EH (cell line): ENCODE results near the gene BMS1.
"Not testable (repeated sequence)": the region's sequence is repeated elsewhere in the genome, so short reads cannot be mapped to it uniquely, and the experiment has no call there.

Experiments used
- DNase-seq: peaks from one replicate; pipeline ENCODE4 v3.0.0-alpha.2; 2015; ENCODE audit warnings: low read depth

The BMS1 gene

DNA sequence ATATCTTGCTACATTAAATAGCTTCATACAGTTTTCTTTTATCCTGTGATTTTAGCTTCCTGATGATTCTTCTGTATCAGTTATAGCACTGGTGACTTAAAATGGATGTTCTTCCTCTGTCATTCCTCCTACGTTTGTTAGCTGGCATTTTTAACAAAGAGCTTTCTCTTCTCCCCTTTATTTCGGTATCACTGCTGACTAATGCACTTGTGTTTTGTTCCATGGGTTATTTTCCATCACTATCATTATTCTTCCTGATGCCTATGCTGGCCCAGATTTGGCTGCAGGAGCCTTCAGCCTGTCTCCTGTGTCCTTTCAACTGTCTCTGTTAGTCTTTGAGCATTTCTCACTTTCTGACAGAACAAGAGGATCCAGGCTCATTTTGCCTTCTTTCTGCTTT lies 13.1 kb downstream of the BMS1 start:
- no peak for DNase-seq

DNA sequence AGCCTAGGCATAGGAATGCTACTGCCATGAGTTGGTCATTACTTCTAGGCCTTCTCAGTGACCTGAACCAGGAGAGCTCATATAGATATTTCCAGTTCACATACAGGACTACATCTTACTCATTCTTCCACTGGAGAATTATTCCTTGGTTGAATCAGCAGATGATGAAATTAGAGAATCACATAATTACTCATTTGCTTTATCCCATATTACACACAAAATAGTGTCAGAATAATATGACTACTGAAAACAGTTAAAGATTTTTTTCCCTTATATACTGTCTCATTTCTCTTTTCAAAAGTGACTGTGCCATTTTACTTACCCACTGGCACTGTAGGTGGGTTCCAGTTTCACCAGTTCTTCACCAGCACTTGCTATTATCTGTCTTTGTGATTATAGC lies 18.5 kb downstream of the BMS1 start:
- DNase-seq = peak; percentile 3

DNA sequence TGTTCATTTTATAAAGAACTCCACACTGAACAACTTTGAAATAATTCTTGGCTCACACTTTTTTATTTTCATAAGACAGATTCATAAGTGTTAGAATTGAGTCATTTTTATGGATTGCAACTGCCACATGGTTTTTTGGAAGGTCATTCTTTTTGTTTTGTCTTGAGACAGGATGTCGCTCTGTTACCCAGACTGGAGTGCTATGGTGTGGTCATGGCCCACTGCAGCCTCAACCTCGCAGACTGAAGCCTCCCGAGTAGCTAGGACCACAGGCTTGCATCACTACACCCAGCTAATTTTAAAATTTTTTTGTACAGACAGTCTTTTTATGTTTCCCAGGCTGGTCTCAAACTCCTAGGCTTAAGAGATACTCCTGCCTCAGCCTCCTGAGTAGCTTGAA lies 20.3 kb downstream of the BMS1 start:
- peak; percentile 2 for DNase-seq

DNA sequence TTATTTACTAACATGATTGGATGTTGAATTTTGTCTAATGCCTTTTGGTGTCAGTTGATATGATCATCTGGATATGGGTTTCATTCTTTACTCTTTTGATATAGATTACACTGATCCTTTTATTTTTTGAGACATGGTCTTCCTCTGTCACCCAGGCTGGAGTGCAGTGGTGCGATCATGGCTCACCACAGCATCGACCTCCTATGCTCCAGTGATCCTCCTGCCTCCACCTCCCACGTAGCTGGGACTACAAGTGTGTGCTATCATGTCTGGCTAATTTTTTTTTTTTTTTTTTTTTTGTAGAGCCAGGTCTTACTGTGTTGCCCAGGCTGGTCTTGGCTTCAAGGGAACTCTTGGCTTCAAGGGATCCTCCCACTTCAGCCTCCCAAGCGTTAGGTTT lies 27.1 kb downstream of the BMS1 start:
- DNase-seq = no peak

DNA sequence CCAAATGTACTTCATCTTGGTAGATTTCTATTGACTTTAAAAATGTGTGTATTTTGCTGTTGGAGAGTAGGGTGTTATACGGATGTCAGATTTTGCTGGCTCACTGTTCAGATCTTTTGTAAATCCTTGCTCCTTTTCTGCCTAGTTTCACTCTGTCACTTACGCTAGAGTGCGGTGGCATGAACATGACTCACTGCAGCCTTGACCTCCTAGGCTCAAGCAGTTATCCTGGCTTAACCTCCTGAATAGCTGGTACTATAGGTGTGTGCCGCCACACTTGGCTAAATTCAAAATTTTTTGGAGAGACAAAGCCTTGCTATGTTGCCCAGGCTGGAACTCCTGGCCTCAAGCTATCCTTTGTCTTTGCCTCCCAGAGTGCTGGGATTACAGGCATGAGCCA lies 29.4 kb downstream of the BMS1 start:
- no peak for DNase-seq

DNA sequence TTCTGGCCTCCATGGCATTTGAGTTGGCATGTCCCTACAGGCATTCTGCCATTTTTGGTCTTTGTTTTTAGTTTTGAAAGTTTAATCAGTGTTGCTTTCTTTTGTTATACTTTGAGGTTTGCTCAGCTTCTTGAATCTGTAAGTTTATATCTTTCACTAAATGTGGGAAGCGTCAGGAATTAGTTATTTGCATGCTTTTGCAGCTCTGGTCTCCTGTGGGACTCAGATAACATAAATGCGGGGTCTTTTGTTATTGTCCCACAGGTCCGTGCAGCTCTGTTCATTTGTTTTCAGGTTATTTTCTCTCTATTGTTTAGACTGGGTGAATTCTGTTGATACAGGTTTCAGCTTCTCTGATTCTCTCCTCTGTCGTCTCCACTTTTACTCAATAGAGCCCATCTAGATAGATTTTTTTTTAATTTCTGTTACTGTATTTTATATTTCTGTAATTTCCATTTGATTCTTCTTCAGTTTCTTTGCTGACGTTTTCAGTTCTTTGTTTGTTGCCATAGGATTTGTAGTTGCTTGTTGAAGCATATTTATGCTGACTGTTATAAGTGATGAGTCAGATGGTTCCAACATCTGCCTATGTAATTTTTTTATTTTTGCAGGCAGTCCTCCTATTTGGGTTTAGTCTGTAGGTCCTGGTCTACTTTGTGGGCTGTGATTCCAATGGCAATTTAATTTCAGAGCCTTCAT lies 31.5 kb downstream of the BMS1 start:
- DNase-seq = not testable (repeated sequence)

DNA sequence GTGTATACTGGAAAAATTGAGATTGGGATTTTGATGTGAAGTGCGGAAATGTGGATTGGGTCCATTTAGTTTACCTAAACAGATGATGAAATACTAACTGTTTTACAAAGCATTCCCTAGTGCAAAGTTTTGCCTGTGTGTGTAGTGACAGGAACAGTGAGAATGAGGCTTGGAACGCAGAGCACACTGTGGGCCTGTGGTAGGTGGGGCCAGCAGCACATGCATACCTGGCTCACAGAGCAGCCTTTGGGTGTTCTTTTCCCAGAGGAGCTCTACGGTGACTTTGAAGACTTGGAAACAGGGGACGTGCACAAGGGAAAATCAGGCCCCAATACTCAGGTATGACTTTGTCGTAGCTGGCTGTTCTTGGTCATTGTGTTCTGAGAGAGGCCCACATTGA lies 33.7 kb downstream of the BMS1 start:
- not testable (repeated sequence) for DNase-seq

DNA sequence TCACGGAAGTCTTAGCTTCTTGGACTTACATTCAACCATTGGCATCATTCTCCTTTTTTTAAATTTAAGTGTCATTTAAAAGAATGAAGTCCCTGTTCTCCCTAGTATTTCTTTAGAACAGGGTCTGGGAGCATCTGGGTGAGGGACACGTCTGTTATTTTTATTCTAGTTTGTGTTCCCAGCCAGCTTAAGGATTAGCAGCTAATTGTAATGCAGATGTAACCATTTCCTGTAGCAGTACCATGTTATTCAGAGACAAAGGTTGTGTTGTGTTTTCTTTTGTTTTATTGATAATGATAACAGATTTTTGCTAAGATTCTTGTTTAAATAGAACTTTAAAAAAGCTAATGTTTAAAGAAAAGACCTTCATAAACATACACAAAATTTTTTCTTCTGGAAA lies 34.3 kb downstream of the BMS1 start:
- no peak for DNase-seq

DNA sequence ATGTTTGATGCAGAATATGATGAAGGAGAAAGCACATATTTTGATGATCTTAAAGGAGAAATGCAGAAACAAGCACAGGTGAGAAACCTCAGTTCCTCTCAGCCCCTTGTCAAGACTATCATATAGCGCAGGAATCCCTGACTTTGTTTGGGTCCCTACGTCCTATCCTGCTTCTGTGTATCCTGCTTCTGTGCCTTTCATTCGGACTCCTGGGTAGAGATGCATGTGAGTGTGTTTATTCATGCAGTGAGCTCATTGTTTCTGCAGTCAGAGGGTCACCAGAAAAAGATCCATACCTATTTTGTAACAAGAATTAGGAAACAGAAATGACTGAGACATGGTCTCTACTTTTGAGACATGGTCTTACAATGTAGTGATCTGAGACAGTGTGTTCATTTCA lies 34.8 kb downstream of the BMS1 start:
- DNase-seq = not testable (repeated sequence)

DNA sequence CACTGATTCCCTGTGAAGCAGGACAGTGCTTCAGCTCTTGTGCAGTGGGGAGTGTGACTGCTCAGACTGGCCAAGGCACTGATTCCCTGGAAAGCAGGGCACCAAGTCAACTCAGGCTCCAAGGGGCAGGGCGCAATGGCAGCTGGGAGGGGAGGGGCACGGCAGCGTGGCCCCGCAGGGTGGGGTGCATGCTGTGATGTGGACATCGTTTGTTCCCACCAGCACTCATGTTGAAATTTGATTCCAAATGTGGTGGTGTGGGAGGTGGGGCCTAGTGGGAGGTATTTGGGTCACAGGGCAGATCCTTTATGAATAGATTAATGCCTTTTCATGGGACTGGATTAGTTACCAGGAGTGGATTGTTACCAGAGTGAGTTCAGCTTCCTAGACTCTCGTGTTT lies 44.2 kb downstream of the BMS1 start:
- not testable (repeated sequence) for DNase-seq

DNA sequence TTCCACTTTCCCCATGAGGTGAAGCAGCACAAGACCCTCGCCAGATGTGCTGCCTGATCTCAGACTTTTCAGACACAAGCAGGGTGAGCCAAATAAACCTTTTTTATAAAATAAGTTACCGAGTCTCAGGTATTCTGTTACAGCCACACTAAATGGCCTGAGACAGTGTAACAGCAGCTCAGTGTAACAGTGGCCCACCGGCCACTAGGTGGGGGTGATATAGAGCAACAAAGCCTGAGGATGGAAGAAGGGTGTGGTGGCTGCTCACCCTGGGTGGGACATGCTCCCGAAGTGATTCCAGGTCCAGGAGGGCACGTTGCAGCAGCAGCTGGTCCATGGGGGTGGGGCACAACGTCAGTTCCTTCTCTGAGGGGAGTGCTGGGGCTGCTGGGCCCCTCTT lies 44.6 kb downstream of the BMS1 start:
- DNase-seq = no peak

DNA sequence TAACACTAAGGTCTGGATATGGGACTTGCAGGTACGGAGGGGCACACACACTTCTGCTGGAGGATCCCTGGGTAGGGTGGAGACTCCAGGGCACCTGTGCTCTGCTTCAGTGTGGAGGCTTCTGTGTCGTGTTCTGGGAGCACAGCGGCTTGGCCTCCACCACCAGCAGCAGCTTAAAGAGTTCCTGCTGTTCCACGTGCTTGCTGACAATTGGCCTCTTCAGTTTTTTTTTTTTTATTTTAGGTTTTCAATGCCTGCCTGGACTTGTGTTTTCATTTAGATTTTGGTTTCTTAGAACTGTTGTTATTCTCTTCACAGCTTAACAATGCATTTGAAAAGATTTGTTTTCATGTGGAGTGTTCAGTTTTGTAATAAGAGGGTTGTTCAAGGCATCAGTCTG lies 45.8 kb downstream of the BMS1 start:
- not testable (repeated sequence) for DNase-seq

DNA sequence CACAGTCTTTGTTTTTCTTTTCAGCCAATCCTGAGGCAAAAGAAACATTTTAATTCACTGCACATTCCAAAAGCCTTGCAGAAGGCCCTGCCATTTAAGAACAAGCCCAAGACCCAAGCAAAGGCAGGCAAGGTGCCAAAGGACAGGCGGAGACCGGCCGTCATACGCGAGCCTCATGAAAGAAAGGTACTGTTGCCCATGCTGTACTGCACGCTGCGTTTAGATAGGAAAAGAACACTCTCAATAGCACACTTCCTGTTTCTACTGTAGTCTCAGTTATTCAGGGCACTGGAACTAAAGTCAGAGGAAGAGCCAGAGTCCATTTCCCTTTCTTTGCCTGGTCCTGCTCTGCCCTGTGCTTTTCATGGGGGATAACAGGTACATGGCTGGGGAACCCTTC lies 47.6 kb downstream of the BMS1 start:
- DNase-seq = no peak

DNA sequence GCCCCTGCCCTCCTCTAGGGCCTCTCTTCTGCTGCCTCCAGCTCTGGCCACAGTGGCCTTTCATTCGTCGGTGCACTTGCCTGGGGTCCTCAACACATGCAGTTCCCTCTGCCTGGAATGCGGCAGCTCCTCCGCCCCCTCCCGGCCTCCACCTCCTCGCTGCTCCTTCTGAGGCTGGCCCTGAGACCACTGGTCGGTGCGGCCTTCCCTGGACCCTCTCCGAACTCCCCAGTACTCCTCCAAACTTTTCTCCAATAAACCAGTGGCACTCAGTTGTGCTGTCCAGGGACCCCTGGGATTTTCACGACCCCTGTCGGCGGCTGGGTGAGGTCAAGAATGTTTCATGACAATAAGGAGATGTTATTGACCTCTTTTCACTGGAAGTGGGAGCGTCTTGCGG lies 53.5 kb downstream of the BMS1 start:
- no peak for DNase-seq

DNA sequence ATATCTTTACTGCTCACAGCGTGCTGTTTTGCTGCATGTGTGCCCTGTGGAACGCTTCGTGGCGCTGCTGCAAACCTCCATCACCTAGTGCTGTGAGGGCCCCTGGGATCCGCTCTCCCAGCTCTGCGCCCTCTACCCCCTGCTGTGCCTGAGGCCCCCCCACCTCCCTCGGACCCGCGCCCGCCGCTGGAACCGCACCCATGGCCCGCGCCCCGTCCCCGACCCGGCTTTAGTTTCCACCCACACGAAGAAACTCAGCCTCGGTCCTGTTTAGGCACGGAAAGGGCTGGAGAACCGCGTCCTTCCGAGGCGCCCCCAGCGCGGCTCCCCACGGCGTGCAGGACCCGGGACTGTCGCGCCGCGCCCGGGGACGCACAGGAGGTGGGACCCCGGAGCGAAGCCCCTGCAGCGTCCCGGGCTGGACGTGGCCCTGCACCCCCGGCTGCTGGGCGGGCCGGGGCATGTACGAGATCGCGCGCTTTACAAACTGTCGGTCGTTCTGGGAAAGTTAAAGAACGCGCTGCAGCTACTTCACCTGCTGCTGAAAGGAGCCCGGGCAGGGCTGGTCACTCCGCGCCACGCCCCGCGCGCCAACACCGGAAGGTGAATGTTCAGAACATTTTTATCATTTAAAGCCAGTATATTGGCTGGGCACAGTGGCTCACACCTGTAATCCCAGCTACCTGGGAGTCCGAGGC lies 54.3 kb downstream of the BMS1 start:
- DNase-seq = peak; percentile 25

DNA sequence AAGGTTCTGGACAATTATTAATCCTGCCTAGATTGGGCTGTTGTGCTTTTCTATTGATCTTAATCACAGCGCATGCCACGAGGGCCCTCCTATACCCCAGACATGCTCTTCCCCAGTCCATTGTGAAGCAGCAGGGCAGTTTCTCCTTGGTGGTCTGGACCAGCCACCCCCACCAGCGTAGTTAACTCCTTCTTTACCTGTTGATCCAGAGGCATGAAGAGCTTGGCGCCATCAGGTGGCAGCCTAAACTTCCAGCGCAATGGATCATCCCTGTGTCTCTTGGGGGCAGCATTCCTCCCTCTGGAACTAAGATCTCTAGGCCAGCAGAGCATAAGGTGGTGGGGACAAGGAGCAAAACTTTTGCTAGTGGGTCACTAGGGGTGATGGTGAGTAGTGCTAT lies 62.2 kb downstream of the BMS1 start:
- not testable (repeated sequence) for DNase-seq

DNA sequence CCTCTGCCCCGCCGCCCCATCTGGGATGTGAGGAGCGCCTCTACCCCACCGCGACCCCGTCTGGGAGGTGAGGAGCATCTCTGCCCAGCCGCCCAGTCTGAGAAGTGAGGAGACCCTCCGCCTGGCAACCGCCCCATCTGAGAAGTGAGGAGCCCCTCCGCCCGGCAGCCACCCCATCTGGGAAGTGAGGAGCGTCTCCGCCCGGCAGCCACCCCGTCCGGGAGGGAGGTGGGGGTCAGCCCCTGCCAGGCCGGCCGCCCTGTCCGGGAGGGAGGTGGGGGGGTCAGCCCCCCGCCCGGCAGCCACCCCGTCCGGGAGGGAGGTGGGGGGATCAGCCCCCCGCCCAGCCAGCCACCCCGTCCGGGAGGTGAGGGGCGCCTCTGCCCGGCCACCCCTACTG lies 64.7 kb downstream of the BMS1 start:
- DNase-seq = not testable (repeated sequence)

DNA sequence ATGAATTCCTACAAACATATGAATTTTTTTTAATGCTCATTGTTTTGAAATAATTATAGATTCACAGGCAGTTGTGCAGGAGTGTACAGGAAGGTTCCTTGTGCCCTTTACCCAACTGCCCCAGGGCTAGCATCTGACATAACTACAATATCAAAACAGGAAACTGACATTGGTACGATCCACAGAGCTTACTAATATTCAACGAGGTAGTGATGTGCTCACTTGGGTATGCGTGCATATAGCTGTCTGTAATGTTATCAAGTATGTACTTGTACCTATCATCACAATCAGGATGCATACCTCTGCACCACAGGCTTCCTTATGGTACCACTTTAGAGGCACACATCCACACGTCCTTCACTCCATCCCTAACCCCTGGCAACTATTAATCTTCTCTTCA lies 68.3 kb downstream of the BMS1 start:
- peak; percentile 49 for DNase-seq

DNA sequence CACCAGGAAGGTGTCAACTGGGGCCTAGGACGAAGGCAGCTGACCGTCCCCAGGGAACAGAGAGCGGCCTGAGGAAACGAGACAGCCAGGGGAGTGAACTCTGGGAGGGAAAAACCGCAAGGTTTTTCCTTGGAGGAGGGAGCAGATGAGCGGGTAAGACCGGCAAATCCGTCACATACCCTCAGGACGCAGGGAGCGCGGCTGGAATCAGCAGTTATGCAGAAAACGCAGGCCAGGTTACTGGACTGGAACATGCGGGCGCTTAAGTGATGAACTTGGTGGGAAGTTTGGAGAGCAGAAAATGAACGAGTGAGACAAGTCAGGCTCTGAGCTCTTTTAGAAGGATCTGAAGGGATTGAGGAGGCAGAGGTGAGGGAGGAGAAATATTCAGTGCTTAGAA lies 76.7 kb downstream of the BMS1 start:
- DNase-seq = no peak

DNA sequence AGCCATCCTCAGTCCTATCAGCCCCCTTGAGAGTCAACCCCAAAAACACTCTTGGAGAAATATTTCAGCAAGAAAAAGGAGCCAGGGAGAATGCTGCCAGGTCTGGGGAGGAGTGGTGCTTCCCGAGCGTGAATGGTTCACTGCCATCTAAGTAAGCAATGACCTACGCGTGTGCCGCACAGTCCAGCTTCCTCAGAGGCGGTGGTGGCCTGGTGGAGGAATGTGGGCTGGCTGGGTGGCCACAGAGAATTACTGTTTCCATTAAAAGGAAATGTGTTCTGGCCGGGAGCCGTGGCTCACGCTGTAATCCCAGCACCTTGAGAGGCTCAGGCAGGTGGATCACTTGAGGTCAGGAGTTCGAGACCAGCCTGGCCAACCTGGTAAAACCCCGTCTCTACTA lies 77.4 kb downstream of the BMS1 start:
- not testable (repeated sequence) for DNase-seq

DNA sequence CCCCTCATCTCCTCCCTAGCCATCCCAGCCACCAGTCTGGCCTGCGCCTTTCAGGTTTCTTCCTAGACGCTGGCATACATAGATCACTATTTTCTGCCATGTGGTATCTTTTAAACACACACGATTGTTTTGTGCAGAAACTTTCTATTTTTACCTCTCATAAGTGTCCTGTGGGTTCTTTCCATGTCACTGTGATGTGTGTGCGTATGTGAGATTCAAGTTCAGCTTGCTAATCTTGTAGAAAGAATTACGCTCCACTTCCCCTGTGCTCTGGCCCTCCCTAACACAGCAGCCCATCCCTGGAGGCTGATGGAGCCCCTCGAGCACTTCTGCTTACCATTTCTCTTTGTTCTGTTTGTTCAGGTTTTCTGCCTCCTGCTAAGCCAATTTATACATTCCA lies 80.2 kb downstream of the BMS1 start:
- DNase-seq = not testable (repeated sequence)

DNA sequence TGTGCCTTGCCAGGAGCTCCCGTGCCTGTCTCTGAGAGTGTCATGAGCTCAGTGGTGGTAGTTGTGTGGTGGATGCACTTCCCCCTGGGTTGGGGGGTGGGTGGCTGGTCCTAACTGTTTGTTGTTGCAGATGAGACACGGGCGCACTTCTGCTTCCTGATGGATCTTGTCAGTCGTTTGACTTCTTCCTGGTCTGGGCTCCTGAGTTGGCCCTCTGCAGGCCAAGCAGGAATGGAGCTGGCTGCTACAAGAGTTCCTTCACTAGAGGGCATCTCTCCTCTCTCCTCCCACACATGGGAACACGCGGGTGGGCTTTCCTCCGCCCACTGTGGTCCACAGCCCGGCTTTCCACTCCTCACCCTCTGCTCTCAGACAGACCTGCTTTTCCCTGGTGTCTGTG lies 82.0 kb downstream of the BMS1 start:
- peak; percentile 28 for DNase-seq

DNA sequence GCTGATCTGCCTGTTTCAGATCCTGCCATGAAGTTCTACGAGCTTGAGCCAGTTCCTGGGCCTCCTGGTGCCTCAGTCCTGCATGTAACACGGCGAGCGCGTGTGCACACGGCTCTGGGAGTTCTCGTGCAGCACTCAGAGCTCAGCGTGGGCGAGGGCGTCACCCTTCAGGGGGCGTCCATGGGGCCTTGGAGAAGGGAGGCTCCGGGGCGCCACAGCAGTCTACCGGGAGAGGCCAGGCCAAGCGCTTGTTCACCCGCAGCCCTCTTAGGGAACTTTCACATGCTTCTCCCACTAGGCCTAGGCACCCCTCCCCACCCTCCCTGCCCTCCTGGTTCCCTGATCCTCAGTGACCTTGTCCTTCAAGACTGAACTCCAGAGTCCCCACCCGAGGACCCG lies 83.1 kb downstream of the BMS1 start:
- DNase-seq = no peak
